Measurements from ENCODE around the gene LETM1. TPM values are rescaled to one million over a fixed set of nuclear protein-coding genes. Genes with fewer than 3 reads are reported as not detected.

LETM1 gene
- total and polyA plus RNA-seq, 8 donors: 5.3 to 255 (median 52.1) TPM

DNA sequence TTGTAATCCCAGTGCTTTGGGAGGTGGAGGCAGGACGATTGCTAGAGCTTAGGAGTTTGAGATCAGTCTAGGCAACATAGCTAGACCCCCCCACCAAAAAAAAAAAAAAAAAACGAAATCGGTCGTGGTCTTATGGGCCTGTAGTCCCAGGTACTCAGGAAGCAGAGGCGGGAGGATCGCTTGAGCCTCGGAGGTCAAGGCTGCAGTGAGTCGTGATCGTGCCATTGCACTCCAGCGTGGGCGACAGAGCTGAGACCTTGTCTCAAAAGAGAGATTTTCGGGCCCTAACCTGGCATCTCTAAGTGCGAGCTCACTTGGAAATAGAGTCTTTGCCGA, 7.0 kb upstream of the LETM1 start:
- 60 to 73% (median 69%) methylated on average over 14 of the region's 14 CpGs for WGBS, 5 donors
- no peak for TF ChIP-seq CTCF (IDR thresholded peaks at IDR 0.05)
- TF ChIP-seq POLR2AphosphoS5 (IDR thresholded peaks at IDR 0.05): no peak
- no peak for TF ChIP-seq EP300 (IDR thresholded peaks at IDR 0.05)
- TF ChIP-seq POLR2A (IDR thresholded peaks at IDR 0.05): no peak
- Histone ChIP-seq H3K4me3 (peak overlapping the region in 1 of 4 donors; percentile 41), H3K4me1 (peaks cover 9 to 15% (median 9%) of the 10 kb centered on the region in 4 donors), H3K36me3 (no peaks in the 10 kb centered on the region), H3K27me3 (peaks cover 0 to 54% (median 6%) of the 10 kb centered on the region in 3 donors), H3K27ac (no peak overlapping the region), H3K9me3 (no peaks in the 10 kb centered on the region)
- DNase-seq: no peak
- intact Hi-C loops (cut with DNase I; ENCODE audit: low total_unique reads): no loop called here

DNA sequence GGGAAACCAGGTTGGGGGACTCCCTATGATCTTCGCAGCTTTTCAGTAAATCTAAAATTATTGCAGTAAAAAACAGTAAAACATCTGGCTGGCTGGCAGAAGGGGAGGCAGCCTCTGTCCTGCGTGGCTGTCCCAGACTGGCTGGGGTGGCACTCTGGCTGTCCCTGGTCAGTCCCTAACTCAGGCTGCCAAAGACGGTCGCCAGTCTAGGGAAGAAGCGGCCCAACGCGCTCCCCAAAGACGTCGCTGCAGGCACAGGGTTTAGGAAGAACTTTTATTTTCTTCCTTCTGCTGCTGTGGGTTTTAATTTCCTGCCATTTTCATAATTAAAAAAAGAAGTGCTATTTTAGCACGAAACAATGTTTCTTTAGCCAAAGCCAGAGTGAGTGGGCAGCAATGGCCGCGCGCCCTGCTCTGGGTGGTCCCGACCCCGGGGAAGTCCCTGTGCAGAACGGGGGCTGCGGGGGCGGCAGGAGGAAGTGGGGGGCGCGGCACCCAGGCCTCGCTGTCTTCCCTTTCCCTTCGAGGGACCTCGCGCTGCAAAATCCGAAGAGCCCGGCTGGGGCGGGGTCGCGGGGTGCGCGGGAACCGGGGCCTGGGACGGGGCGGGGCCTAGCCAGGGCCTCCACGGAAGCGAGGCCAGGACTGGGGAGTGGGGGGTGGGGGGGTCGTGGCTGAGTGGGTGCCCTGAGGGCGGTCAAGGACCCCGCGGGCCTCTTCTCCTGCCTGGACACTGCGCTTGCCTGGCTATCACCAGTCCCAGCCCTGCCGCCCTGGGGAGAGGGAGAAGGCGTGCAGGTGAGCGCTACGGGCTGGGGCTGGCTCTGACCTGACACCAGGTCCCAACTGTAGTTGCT, 6.3 kb upstream of the LETM1 start:
- intact Hi-C loops (cut with DNase I; ENCODE audit: low total_unique reads): no loop called here
- Histone ChIP-seq H3K4me3 (peak overlapping the region; percentile 19 to 41 (median 28)), H3K27ac (no peak overlapping the region), H3K36me3 (no peaks in the 10 kb centered on the region), H3K27me3 (peaks cover 0 to 54% (median 6%) of the 10 kb centered on the region in 3 donors), H3K9me3 (no peaks in the 10 kb centered on the region), H3K4me1 (peaks cover 14 to 18% (median 16%) of the 10 kb centered on the region in 4 donors)
- peak in 1 of 2 donors; percentile 53 for DNase-seq
- TF ChIP-seq EP300 (IDR thresholded peaks at IDR 0.05): no peak
- TF ChIP-seq CTCF (IDR thresholded peaks at IDR 0.05): no peak
- no peak for TF ChIP-seq POLR2AphosphoS5 (IDR thresholded peaks at IDR 0.05)
- TF ChIP-seq POLR2A (IDR thresholded peaks at IDR 0.05): no peak
- 17 to 28% (median 20%) methylated on average over 19 to 45 of the region's 45 CpGs for WGBS, 5 donors

- Histone ChIP-seq H3K4me1 (peaks cover 29 to 39% (median 36%) of the 10 kb centered on the region in 4 donors), H3K27me3 (peaks cover 0 to 29% (median 6%) of the 10 kb centered on the region in 3 donors), H3K36me3 (no peaks in the 10 kb centered on the region), H3K27ac (no peak overlapping the region), H3K4me3 (no peak overlapping the region), H3K9me3 (no peaks in the 10 kb centered on the region)
- 84 to 91% (median 88%) methylated on average over 1 of the region's 1 CpG for WGBS, 5 donors
- no peak for TF ChIP-seq POLR2A (IDR thresholded peaks at IDR 0.05)
- no peak for TF ChIP-seq EP300 (IDR thresholded peaks at IDR 0.05)
- no peak for TF ChIP-seq CTCF (IDR thresholded peaks at IDR 0.05)
- TF ChIP-seq POLR2AphosphoS5 (IDR thresholded peaks at IDR 0.05): no peak
- DNase-seq: no peak
- intact Hi-C loops (cut with DNase I; ENCODE audit: low total_unique reads): no loop called here
These were observed 3.4 kb upstream of the LETM1 start for GRCh38 chr4:1859389-1859753.

DNA sequence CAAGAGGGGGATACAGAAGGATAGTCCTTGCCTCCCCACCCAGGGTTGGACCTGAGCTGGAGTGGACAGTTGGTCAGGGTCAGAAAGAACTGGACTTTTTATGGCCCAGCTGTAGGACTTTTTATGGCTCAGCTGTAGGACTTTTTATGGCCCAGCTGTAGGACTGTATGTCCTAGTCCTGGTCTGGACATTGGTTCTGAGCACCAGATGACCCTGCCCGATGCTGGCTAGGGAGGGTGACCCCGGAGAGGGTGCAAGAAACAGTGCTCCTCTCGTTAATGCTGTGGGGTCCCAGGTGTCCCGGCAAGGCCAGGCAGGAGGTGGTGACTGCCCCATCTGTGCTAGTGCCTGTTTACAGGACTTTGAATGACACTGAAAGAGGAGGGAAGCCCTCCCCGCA, 2.0 kb upstream of the LETM1 start:
- no peaks in the 10 kb centered on the region for H3K9me3 ChIP-seq
- H3K27me3 ChIP-seq: peaks cover 0 to 15% (median 6%) of the 10 kb centered on the region in 3 donors
- no peak overlapping the region for H3K4me3 ChIP-seq
- no peaks in the 10 kb centered on the region for H3K36me3 ChIP-seq
- 80 to 94% (median 81%) methylated on average over 5 of the region's 5 CpGs for WGBS, 5 donors
- TF ChIP-seq CTCF (IDR thresholded peaks at IDR 0.05): no peak
- TF ChIP-seq POLR2A (IDR thresholded peaks at IDR 0.05): no peak
- TF ChIP-seq EP300 (IDR thresholded peaks at IDR 0.05): no peak
- no peak for TF ChIP-seq POLR2AphosphoS5 (IDR thresholded peaks at IDR 0.05)
- no peak for DNase-seq
- intact Hi-C loops (cut with DNase I; ENCODE audit: low total_unique reads): no loop called here
- H3K4me1 ChIP-seq: peaks cover 38 to 50% (median 49%) of the 10 kb centered on the region in 4 donors
- H3K27ac ChIP-seq: no peak overlapping the region

Data from stomach (tissue), 9 donors.